Measurements from ENCODE around the gene SEZ6L. TPM values are rescaled to one million over a fixed set of nuclear protein-coding genes. Genes with fewer than 3 reads are reported as not detected.

Gene SEZ6L
- total RNA-seq, 1 experiment from 2014 or later: 0.14 TPM

DNA sequence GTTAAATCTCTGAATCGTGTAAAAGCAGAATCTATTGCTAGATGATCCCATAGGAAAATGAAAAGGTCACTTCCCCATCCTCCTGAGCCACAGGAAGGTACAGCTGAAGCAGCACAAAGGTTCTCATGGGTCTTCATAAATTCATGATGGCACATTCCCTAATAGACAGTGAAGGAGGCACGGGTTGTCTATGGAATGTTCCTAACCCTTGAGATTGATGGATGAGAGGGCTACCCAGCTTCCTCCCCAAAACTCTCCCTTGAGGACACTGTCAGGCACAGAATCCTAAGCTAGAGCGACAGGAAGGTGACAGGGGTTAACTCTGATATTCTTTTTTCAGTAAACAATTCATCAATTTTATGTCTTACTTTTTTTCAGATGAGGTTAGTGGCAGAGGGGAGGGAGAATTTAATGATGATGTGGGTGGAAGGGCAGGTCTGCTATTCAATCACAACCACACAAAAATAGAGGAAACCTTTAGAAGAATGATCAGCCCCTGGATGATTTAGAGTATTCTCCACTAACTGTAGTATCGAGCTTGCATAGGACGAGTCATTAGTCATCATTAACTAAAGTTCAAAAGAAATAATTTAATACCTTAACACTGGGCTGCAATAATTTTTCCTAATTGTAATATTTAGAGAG, 33.1 kb downstream of the SEZ6L start:
- Histone ChIP-seq H3K36me3 (no peaks in the 10 kb centered on the region), H3K9me3 (replicated peaks) (no peaks in the 10 kb centered on the region), H3K27me3 (no peaks in the 10 kb centered on the region), H3K4me1 (no peaks in the 10 kb centered on the region), H3K27ac (no peak overlapping the region), H3K4me3 (no peak overlapping the region)
- DNase-seq: no peak

DNA sequence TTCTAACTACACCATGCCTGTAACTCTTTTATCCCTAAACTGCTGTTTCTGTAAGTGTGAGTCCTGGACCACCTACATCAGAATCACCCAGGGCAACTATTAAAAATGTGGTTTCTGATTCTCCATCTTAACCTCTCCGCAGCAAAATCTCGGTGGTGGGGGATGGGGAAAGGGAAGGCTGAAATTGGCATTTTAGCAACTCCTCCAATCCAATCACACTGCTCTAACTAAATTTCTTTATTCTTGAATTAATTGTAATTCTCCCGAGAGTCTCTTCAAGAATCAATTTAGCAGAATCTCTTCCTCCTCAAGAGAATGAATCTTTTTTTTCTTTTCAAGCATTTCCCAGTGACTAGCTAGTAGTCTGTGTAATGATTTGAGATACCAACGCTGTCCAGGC, 36.2 kb downstream of the SEZ6L start:
- DNase-seq: no peak
- H3K4me1 ChIP-seq: no peaks in the 10 kb centered on the region
- H3K4me3 ChIP-seq: no peak overlapping the region
- H3K9me3 ChIP-seq (replicated peaks): no peaks in the 10 kb centered on the region; the same call in 1 of the 2 replicates
- H3K36me3 ChIP-seq: no peaks in the 10 kb centered on the region
- no peak overlapping the region for H3K27ac ChIP-seq
- H3K27me3 ChIP-seq: no peaks in the 10 kb centered on the region

DNA sequence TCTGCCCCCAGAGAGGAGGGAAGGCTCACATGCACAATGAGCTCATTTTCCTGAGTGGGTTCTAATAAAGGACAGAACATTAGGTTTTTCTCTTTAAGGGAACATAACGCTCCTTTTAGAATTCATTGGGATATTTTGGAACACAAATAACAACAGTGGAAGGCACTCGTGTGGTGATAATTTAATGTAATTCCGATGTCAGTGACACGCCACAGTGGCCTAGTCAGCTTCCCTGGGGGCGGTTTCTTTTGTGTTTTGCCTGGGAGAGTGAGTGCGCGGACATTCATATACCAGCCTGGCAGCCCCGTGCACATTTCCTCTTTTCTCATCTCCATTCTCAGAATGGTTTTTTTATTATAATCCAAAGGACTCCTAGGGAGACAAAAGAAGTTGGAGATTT, 41.1 kb downstream of the SEZ6L start:
- H3K36me3 ChIP-seq: no peaks in the 10 kb centered on the region
- no peak for DNase-seq
- H3K27ac ChIP-seq: no peak overlapping the region
- H3K4me1 ChIP-seq: no peaks in the 10 kb centered on the region
- no peaks in the 10 kb centered on the region; the same call in 1 of the 2 replicates for H3K9me3 ChIP-seq (replicated peaks)
- no peak overlapping the region for H3K4me3 ChIP-seq
- no peaks in the 10 kb centered on the region for H3K27me3 ChIP-seq

DNA sequence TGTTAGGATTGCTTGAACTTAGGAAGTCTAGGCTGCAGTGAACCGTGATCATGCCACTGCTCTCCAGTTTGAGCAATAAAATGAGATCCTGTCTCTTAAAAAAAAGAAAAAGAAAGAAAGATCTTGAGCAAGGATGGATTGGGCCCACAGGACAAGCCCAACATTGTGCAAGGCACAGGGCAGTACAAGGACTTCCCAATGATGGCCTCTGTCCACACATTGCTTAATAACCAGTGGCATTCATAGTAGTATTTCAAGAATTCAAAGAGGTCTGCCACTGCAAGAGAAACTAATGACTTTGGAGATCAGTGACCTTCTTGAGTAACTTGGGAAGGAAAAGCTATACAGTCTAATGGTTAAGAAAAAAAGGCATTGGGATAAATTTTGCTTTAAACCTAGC, 44.6 kb downstream of the SEZ6L start:
- Histone ChIP-seq H3K27me3 (no peaks in the 10 kb centered on the region), H3K27ac (no peak overlapping the region), H3K4me3 (no peak overlapping the region), H3K4me1 (no peaks in the 10 kb centered on the region), H3K9me3 (replicated peaks) (no peaks in the 10 kb centered on the region; the same call in 1 of the 2 replicates), H3K36me3 (no peaks in the 10 kb centered on the region)
- no peak for DNase-seq

DNA sequence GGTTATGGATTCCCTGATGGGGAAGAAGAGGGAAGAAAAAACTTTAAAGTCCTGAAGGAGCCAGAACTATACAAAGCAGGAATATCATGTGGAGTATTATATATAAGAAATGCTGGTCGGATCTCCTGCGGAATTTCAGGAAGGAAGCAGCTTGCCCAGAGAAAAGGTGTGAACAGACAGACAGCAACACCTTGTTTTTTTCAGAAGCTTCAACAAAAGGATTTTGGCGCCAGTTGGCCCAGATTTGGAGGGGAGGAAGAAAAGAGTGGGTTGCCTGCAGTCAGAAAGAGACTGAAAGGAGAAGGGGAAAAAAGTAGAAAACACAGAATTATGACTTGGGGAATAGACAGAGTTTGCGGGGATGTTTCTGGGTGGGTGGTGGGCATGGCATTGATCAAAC, 45.2 kb downstream of the SEZ6L start:
- Histone ChIP-seq H3K4me1 (no peaks in the 10 kb centered on the region), H3K27ac (no peak overlapping the region), H3K4me3 (no peak overlapping the region), H3K36me3 (no peaks in the 10 kb centered on the region), H3K27me3 (no peaks in the 10 kb centered on the region), H3K9me3 (replicated peaks) (no peaks in the 10 kb centered on the region)
- no peak for DNase-seq

DNA sequence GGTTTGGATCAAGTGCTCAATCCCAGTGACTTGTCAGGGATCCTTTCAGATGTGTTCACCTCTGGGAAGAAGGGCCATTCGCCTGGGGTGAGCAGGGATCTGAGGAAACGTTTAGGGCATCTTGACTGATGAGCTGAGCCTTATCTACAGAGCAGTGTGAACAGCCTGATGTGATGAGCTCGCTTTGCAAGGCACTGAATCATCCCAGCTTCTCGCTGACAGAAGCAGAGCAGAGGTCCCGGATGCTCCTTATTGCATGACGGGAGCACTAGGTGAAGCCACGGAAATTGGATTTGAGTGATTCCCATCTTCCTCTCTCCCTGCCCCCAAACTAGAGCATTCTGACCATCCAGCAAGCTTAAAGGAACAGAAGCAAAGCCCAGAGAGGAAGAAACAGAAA, 46.5 kb downstream of the SEZ6L start:
- H3K27ac ChIP-seq: no peak overlapping the region
- H3K36me3 ChIP-seq: no peaks in the 10 kb centered on the region

DNA sequence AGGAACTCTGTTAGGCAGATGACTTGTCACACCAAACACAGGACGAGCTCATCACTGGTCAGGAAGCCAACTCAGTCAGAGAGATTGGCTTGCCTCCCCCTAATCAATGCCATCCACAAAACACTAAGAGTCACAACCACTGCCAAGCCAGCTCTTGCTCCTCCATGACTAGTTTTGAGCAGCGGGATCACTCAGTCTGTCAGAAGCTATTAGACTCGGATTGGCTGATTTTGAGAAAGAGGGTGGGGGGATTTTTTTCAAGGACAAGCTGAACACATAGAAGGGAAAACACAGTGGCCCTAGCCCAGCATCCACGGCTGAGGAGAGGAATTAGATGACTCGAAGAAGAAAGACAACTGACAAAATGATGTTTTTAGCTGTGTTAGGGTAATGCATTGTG, 55.9 kb downstream of the SEZ6L start:
- H3K27me3 ChIP-seq: no peaks in the 10 kb centered on the region
- no peak overlapping the region for H3K27ac ChIP-seq
- no peaks in the 10 kb centered on the region for H3K9me3 ChIP-seq (replicated peaks)
- no peak overlapping the region for H3K4me3 ChIP-seq
- H3K4me1 ChIP-seq: no peaks in the 10 kb centered on the region
- no peak for DNase-seq
- no peaks in the 10 kb centered on the region for H3K36me3 ChIP-seq

More for the DNA sequence above, 46.5 kb downstream of the SEZ6L start:
- H3K4me1 ChIP-seq: no peaks in the 10 kb centered on the region
- no peaks in the 10 kb centered on the region for H3K9me3 ChIP-seq (replicated peaks)
- no peaks in the 10 kb centered on the region for H3K27me3 ChIP-seq
- DNase-seq: no peak
- H3K4me3 ChIP-seq: no peak overlapping the region

DNA sequence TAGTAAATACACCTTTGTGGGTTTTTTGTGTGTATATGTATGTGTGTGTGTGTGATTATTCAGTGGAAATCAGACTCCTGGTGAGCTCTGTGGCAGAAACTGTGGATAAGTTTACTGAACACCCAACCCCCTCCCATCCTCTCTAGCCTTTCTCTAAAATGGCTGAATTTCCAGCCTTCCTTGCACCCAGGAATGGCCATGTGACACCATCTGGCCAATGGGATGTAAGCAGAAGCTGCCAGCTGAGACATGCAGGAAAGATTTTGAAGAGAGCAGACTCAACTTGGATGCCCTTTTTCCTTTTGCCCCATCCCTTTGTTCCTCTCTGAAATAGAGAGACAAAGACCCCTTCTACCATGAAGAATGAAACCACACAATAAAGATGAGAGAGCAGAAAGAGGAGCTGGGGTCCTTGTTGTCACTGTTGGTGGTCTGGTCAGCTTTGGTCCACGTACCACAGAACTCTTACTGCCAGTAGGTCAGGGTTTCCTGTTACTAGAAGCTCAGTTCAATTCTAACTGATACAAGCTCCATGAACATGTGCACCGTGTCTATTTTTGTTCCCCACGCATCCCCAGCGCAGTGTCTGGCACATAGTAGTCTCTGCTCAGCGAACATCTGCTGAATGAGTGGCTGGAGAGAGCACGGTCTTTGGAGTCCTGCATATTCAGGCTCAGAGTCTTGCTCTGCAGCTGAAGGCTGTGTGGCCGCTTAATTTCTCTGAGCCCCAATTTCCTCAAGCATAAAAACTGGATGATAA, 57.5 kb downstream of the SEZ6L start:
- H3K9me3 ChIP-seq (replicated peaks): no peaks in the 10 kb centered on the region
- H3K27ac ChIP-seq: no peak overlapping the region
- H3K27me3 ChIP-seq: no peaks in the 10 kb centered on the region
- H3K4me1 ChIP-seq: no peaks in the 10 kb centered on the region
- DNase-seq: no peak
- no peak overlapping the region for H3K4me3 ChIP-seq
- no peaks in the 10 kb centered on the region for H3K36me3 ChIP-seq

DNA sequence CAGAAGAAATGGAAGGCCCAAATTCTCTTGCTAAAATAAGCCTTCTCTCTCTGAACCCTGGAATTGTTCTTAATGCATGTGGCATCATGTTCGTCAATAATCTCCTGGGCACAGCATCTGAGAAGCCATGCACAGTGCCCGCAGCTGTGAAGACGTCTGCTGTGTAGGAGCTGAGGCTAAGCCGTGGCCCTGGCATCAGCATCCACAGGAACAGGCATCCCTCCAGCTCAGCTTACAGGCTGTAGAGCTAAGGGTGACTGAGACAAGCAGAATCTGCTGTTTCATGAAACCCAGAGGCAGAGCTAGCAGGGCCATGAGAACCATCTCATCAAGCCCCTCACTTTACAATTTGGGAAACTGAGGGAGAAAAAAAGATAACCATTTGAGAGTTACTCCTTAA, 60.6 kb downstream of the SEZ6L start:
- H3K27ac ChIP-seq: no peak overlapping the region
- no peaks in the 10 kb centered on the region for H3K9me3 ChIP-seq (replicated peaks)
- H3K27me3 ChIP-seq: no peaks in the 10 kb centered on the region
- H3K4me3 ChIP-seq: no peak overlapping the region
- no peak for DNase-seq
- no peaks in the 10 kb centered on the region for H3K36me3 ChIP-seq
- H3K4me1 ChIP-seq: no peaks in the 10 kb centered on the region

DNA sequence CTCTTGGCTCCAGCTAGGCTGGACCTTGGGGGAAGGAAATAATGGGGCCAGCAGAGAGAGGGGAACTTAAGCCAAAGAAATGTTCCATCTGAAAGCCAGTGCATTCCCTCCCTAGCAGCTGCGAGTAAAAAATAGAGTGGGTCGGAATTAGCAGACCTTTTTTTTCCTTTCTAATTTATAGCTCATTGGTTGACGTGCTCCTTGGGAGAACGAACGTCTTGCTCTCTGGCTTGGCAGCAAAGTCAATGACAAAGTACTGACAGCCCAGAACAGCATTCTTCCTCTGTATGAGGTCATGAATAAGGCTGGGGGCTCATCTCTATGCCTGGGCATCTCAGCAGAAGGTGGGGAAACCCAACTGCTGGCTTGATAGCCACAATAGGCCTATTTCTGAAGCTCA, 65.0 kb downstream of the SEZ6L start:
- Histone ChIP-seq H3K9me3 (replicated peaks) (no peaks in the 10 kb centered on the region), H3K4me3 (no peak overlapping the region), H3K4me1 (no peaks in the 10 kb centered on the region), H3K27me3 (no peaks in the 10 kb centered on the region), H3K27ac (no peak overlapping the region), H3K36me3 (no peaks in the 10 kb centered on the region)
- DNase-seq: no peak

DNA sequence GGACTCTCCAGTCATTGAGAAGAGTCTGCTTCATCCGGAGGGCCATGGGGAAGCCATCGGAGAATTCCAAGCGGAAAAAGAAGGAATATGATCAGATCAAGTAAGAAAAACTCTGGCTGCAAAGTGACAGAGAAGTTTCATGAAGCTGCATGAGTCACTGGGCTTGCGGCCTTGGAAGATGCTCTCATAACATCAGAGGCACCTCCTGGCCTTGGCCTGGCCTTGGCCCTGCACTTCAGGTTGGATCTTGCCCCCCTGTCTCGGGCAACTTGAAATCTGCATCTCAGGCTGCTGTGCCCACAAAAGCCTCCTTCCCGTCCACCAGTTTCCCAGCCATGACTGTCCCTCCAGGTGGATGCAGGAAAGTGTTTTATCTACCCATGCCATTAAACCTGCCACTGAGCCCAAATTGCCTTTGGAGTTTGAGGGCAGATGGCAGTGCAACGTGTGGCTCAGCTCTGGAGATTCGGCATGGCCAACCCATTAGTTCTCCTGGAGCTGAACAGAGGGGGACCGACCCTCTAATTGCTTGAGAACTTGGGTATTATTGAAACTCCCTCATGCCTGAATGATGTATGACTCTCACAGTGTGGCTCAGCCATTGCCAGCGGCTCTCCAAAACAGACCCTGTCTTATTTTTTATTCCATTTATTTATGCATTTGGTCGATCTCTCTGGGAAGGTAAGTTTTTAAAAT, 66.7 kb downstream of the SEZ6L start:
- H3K4me3 ChIP-seq: no peak overlapping the region
- H3K27ac ChIP-seq: no peak overlapping the region
- H3K27me3 ChIP-seq: no peaks in the 10 kb centered on the region
- H3K9me3 ChIP-seq (replicated peaks): no peaks in the 10 kb centered on the region
- no peak for DNase-seq
- no peaks in the 10 kb centered on the region for H3K36me3 ChIP-seq
- no peaks in the 10 kb centered on the region for H3K4me1 ChIP-seq

DNA sequence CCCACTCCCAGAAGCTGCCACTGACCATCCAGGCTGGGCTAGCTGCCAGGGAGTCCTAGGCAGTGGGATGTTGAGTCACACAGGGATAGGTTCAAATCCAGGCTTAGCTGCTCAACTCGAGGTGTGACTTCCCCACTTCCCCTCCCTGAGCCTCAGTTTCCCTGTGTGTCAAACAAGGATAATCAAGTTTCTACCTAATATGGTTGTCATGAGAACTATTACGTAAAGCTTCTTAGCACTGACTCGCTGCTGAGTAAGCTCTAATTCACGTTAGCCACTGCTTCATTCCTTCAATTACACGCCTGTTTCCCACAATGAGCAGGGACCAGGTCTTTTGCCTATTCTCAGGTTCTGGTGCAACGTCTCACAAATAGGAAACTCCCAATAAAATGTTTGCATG, 67.7 kb downstream of the SEZ6L start:
- H3K4me3 ChIP-seq: no peak overlapping the region
- no peaks in the 10 kb centered on the region for H3K27me3 ChIP-seq
- H3K27ac ChIP-seq: no peak overlapping the region
- no peaks in the 10 kb centered on the region for H3K9me3 ChIP-seq (replicated peaks)
- H3K36me3 ChIP-seq: no peaks in the 10 kb centered on the region
- no peaks in the 10 kb centered on the region for H3K4me1 ChIP-seq
- no peak for DNase-seq

DNA sequence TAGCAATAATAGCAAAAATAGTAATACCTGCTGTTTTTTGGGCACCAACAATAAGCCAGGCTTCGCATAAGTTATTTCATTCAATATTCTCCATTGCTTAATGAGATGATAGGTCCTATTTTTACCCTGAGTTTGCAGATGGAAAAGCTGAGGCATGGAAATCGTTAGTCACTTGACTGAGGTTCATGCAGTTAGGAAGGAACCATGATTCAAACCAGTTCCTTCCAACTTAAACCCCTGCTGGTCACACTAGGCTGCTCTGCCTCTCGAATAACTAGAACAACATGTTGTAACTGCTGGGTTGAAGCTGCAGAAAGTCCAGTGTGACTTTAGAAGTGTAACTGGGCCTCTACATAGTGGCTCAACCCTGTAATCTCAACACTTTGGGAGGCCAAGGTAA, 69.3 kb downstream of the SEZ6L start:
- H3K36me3 ChIP-seq: no peaks in the 10 kb centered on the region
- no peak overlapping the region for H3K27ac ChIP-seq
- no peaks in the 10 kb centered on the region for H3K4me1 ChIP-seq
- no peaks in the 10 kb centered on the region for H3K9me3 ChIP-seq (replicated peaks)
- no peak for DNase-seq
- no peaks in the 10 kb centered on the region for H3K27me3 ChIP-seq
- no peak overlapping the region for H3K4me3 ChIP-seq

DNA sequence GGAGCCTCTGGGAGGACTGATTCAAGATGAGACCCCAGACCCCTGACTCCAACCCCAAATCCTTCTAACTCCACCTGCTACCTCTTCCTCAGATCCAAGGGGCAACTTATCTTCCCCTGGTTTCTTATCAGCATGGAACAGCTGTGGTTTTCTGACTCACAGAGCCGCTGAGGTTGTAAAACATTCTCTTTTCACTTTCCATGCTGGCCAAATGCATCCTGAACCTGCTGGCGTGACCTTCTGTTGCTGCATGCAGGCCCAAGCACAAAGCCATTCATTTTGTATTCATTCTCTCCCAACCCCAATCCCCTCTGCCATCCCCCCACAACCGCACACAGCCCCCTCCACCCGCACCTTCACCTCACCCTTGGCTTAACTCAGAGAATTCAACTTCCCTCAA, 70.3 kb downstream of the SEZ6L start:
- DNase-seq: no peak
- H3K4me1 ChIP-seq: no peaks in the 10 kb centered on the region

DNA sequence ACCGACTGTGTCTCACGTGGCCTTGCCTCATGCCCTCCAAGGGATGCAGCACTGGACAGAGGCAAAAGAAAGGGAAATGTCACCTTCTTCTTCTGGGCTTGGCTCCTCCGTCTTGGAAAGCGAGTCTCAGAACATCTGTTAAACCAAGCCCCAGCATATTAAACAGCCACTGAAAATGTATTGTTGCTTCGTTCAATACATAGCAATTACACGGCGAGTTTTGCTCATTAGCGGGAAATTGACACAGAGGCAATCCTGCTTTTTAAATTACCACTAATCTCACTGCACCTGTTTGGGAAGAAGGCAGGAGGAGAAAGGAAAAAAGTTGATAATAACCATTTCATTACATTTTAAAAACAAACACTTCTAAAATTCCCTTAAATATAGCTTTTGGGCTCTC, 72.1 kb downstream of the SEZ6L start:
- H3K9me3 ChIP-seq (replicated peaks): no peaks in the 10 kb centered on the region
- no peak overlapping the region for H3K27ac ChIP-seq
- H3K4me1 ChIP-seq: no peaks in the 10 kb centered on the region
- H3K36me3 ChIP-seq: no peaks in the 10 kb centered on the region
- H3K4me3 ChIP-seq: no peak overlapping the region
- DNase-seq: no peak
- H3K27me3 ChIP-seq: no peaks in the 10 kb centered on the region

More for the DNA sequence above, 70.3 kb downstream of the SEZ6L start:
- Histone ChIP-seq H3K27ac (no peak overlapping the region), H3K36me3 (no peaks in the 10 kb centered on the region), H3K27me3 (no peaks in the 10 kb centered on the region), H3K9me3 (replicated peaks) (no peaks in the 10 kb centered on the region), H3K4me3 (no peak overlapping the region)

All from SJCRH30 (cell line).